T-helper 22 cell (primary cell): ENCODE results near the gene FBXO21.

Source experiments
- DNase-seq: peaks from one replicate; pipeline ENCODE4 v3.0.0-alpha.2; 2020; ENCODE audit warnings: low read depth

The FBXO21 gene

GRCh38 chr12:117162633-117163032 lies 27.6 kb downstream of the FBXO21 start:
- no peak for DNase-seq

GRCh38 chr12:117162167-117162539 lies 28.1 kb downstream of the FBXO21 start:
- DNase-seq = no peak

- DNase-seq = no peak
Observed at GRCh38 chr12:117161460-117162166, 28.7 kb downstream of the FBXO21 start.

DNA sequence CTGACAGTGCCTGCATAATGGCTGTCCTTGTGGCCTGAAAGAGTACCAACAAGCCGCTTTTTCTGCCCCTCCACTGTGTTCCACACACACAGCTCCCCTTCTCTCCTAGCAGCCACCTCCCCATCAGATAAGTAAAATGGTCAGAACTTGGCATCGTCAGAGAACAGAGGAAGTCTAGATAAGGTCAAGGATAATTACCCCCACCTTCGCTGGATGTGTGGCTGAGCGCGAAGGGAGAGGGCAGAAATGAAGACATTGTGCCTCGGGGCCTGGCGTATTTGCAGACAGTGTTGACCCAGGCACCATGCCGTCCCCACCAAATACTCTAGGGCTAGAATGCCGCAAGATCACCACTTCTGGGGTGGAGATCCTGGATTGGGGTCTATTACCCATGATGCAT lies 30.6 kb downstream of the FBXO21 start:
- no peak for DNase-seq

DNA sequence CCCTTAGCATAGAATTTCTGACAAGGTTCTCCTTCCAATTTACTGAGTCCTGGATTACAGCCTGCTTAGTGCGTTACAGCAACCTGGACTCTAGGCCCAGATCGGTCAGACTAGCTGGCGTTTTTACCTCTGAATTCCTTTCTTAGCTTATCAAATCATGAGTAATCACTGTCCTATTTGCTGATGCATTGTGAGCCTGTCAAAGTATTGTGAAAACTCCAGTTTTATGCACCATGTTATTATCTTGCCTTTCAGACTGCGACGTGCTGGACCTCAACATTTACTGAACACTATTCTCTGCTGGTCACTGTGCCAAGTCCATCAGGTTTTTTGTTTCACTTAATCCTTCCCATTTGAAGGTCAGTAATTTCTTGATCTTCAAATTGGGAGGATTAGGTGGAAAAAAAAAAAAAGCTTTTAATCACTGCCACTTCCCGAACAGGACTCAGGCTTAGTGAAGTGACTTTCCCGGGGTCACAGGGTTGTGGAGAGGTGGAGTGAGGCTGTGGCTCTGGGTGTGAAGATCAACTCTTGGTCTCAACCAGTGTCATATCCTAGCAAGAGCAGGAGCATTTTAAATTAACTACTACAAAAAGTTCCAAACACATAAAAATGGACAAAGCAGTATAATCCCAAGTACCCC lies 31.2 kb downstream of the FBXO21 start:
- no peak for DNase-seq

DNA sequence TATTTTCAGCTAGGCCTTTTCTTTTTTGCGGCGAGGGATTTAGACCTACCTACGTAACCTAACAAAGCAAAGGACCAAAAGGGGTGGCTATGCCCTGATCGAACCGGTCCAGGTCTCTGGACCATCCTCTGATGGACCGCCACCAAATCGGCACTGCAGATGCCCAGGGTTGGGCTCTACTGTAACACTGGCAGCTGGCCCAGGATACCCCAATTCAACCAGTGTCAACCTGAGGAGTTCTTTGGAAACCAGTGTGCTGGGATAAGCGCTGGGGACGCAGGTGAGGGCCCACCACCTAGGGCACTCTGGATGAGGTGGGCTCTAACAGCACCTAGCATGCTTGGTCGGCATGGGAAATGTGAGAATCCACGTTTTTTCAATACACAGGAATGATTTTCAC lies 32.2 kb downstream of the FBXO21 start:
- no peak for DNase-seq

DNA sequence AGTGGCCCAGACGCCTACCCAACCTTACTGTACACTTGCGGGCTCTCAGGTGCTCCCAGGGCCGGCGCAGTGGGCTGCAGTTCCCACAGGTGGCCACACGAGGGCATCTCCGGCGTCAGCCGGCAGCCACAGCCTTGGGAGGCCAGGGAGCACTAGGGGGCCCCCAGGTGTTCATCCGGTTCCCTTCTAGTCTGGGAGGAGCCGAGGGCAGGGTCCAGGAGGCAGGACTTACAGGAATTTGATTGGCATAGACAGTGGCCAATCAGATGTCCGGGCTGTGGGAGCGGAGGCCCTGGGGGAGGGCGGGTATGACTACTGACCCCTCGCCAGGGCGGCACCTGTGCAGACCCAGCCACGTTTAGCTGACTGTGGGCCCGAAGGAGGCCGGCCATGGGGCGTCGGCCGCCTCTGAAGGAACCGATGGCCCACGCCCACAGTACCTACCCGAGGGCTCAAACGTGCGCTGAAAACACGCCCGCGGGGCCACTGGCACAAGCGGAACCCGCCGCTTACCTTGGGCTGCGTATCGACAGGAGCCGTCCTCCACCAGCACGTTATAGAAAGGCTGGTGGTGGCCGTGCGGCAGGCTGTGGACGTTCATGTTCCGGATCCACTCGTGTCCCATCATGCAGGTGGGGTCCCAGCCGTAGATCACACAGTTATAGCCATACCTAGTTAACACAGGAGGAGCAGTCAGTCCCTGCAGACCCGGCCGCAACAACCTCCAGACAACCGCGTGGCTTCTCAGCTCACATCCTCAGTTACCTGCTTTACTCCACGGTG lies 34.8 kb downstream of the FBXO21 start:
- DNase-seq = peak; percentile 37

GRCh38 chr12:117152793-117153775 lies 37.2 kb downstream of the FBXO21 start:
- no peak for DNase-seq

DNA sequence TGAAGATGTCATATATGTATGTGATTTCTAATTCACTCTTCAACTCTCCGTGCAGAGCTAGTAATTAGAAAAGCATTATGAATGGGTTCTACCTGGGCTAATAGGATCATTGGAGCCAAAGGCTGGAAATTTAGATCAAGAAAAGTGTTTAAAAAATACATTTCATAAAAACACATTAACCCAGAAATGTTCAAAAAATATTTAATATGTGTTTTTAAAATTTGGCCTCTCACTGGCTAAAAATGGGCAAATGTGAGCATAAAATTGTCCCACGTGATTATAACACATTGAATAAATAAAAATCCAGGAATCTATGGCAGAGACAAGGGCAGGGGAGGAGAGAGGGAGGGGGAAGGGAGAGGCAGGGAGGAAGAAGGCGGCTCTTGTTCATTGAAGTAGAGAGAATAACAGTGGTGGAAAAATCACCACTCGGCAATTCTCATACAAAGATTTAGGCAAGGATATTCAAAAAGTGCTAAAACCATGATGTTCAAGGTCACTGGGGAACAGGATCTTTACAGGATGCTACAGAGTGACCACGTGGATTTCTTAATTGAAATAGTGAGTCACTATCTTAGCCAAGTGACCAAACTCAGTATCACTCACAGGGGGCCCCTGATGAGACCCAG lies 38.8 kb downstream of the FBXO21 start:
- no peak for DNase-seq

DNA sequence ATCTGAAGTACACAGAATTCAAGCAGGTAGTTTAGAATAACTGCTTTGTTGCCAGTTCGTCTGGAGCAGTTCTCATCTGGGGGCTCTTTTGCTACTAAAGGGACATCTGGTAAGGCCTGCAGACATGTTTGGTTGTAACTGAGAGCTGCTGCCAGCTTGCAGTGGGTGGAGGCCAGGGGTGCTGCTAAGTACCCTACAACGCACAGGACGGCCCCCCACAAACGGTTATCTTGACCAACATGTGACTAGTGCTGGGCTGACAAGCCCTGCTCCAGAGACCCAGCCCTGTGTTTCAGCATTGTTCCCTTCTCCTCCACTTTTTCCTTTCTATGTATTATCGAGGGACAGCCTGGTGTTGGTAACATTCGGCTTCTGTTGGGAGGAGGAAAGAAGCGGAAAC lies 40.8 kb downstream of the FBXO21 start:
- DNase-seq = no peak

GRCh38 chr12:117148642-117149041 lies 41.6 kb downstream of the FBXO21 start:
- no peak for DNase-seq

- DNase-seq = no peak
Observed at GRCh38 chr12:117147639-117148038, 42.6 kb downstream of the FBXO21 start.

DNA sequence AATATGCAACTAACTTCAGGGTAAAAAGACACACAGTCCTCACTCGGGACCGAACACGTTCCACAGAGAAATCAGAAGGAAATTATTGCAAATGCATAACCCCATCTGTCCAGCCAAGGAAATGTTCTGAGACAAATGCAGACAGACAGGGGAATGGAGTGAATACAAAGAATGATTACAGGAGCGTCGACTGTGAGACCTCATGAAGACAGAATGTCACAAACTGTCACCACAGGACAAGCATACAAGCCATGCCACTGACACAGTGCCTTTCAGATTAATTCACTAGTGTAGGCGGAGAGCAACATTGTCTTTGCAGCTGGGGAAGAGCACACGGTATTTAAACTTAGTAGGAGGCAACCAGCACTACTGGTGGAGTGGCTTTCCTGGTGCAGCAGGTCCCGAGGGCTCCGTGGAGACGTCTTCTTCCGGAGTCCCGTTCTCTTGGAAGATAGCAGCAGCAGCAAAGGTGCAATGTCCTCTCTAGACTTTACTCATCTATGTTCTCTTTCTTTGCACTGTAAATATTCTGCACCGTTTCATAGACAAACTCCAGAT lies 44.6 kb downstream of the FBXO21 start:
- DNase-seq = no peak

DNA sequence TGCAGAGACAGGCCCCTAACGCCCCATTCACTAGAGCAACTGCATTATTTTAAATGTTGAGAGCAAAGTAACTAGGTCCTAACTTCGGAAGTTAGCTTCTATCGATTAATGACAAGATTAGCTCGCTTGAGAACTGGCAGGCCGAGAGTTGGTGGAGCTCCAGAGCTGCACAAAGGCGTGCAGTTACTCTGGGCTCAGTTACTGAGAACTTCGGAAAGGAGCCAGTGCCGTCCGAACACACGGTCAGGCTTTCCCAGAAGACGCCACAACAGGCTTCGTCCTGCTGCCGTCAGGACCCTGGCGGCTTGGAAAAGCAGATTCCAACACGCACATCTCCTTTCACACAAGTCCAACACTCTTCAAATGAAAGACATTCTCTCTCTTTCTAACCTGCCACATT lies 45.7 kb downstream of the FBXO21 start:
- DNase-seq = no peak

- DNase-seq = no peak
Observed at GRCh38 chr12:117143008-117143532, 47.2 kb downstream of the FBXO21 start.

DNA sequence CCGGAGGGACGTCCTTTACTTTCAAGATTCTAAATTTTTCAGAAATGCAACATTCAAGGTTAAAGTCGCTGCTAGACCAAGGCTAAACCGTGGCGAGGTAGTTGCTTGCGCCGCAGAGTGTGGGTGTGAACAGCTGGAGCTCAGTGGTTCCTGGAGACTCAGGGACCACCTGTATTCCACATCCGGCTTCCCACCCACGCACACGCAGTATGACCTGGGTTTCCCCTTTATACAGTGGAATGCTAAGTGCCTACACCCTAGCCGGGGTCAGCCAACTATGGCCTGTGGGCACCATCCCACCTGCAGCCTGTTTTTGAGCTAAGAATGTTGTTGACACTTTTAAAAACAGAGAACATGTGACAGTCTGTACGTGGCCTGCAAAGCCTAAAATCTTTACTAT lies 48.2 kb downstream of the FBXO21 start:
- no peak for DNase-seq

DNA sequence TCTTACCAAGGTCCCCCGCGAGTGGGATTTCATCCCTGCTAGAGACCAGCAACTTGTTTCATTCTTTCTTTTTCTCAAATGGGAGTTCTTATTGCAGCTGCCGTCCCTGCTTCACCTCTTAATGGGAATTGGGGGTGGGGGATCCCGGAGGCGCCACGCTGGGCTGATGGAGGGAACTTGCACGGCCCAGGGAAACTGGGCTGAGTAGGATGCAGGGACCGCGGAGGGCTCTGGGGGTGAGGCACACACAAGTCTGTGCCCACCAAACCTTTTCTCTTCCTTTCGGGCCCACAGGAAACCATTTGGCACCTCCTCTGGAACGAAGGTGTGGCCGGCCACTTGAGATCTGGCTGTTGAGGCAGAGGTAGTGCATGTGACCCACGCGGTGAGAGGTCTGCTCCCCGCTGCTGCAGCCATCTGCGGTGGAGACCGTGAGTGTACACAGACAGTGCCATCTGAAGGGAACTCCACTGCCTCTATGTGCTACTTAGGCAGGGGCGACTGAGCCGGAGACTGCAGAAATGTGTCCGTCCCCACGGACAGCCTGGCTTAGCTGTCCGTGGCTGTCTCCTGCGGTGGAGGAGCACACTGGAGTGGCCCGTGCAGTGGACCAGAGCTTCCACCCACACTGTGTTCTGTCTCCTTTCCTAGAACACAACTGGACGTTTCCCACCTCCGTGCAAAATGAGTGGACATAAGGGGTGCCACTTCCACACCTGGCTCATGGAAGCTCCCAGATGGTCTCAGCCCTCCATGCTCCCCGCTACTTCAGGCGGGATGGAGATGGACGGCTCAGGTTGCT lies 49.0 kb downstream of the FBXO21 start:
- no peak for DNase-seq

DNA sequence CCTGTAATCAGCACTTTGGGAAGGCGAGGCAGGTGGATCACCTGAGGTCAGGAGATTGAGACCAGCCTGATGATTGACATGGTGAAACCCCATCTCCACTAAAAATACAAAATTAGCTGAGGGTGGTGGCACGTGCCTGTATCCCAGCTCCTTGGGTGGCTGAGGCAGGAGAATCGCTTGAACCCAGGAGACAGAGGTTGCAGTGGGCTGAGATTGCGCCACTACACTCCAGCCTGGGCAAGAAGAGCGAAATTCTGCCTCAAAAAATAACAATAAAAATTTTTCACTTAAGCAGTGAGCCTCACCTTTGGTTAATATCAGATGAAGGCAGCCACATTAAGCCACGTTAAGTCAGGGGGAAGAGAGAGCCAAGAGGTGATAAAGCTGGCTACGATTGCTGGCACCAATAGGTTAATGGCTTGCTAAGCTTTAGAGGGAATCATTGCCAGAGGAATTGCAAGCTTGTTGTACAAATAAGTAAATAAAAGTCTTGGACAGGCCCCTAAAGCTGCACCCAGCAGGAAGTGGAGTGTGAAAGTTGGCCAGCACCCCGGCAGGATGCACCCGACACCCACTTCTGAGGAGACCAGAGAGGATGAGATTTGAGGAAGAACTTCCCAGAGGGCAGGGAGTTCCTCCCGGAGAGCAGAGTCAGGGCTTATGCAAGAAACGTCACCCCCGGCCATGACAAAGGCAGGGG lies 49.7 kb downstream of the FBXO21 start:
- no peak for DNase-seq

DNA sequence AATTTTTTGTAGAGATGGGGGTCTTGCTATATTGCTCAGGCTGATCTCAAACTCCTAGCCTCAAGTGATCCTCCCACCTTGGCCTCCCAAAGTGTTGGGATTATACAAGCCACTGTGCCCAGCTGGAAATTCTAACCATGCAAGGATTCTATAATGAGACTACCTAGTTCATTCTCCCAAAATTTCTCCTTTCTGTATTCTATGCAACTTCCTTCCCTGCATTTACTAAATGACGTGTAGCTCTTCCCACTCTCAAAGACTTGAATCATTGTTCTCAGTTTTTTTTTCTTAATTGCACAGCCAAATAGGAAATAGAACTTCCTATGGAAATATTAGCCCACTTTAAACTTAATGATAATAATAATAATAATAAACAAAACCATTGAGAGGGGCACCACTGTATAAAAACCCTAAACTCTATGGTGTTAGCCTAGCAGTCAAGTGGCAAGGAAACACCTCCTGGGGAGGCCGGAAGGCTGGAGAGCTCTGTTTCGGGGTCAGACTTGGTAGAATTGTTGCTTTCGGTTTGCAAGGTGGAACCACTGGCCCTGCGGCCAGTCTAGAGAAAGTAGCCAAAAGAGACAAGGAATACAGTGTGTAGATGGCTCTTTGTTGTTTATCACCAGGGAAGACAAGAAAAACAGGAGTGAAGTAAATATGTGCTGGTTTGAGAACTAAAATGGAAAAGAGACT lies 51.1 kb downstream of the FBXO21 start:
- no peak for DNase-seq
